MM.1S (cell line): ENCODE results near the gene CRKL.

Source experiments
- DNase-seq: peaks from one replicate; pipeline ENCODE4 v3.0.0-alpha.2; 2015
- H2AFZ ChIP-seq: fragments of 300-600 bp; sonication (generic); 2 replicates; pipeline ENCODE4 v1.6.0; 2016; ENCODE audit warnings: antibody characterized with exemption, low read length
- H3F3A ChIP-seq: fragments of 300-600 bp; sonication (generic); 2 replicates; pipeline ENCODE4 v1.6.1; 2016; ENCODE audit warnings: mild to moderate bottlenecking, antibody characterized with exemption, low read length, moderate library complexity, mixed read lengths; ENCODE audit not compliant: insufficient read depth
- H3K27ac ChIP-seq: fragments of 300-600 bp; sonication (generic); 2 replicates; pipeline ENCODE4 v1.5.1; 2016; ENCODE audit warnings: mild to moderate bottlenecking, low read length
- H3K27me3 ChIP-seq: fragments of 300-600 bp; sonication (generic); replicated peaks from 2 replicates; pipeline ENCODE4 v1.6.0; 2016; ENCODE audit warnings: low read length; ENCODE audit not compliant: insufficient read depth
- H3K36me3 ChIP-seq: fragments of 300-600 bp; sonication (generic); replicated peaks from 2 replicates; pipeline ENCODE4 v1.6.1; 2016; ENCODE audit warnings: mild to moderate bottlenecking, low read length, mixed read lengths; ENCODE audit not compliant: insufficient read depth
- H3K4me1 ChIP-seq: fragments of 300-600 bp; sonication (generic); 2 replicates; pipeline ENCODE4 v1.6.1; 2016; ENCODE audit warnings: low read length, mixed read lengths
- H3K4me2 ChIP-seq: fragments of 300-600 bp; sonication (generic); 2 replicates; pipeline ENCODE4 v1.6.0; 2016; ENCODE audit warnings: low read depth, low read length
- H3K4me3 ChIP-seq: fragments of 300-600 bp; sonication (generic); 2 replicates; pipeline ENCODE4 v1.5.1; 2016; ENCODE audit warnings: low read length, mixed read lengths
- H3K79me2 ChIP-seq: fragments of 300-600 bp; sonication (generic); 2 replicates; pipeline ENCODE4 v1.6.1; 2016; ENCODE audit warnings: mixed run types, low read length, mixed read lengths
- H3K9ac ChIP-seq: fragments of 300-600 bp; sonication (generic); 2 replicates; pipeline ENCODE4 v1.6.1; 2016; ENCODE audit warnings: low read length, mixed read lengths
- H3K9me2 ChIP-seq: fragments of 300-600 bp; sonication (generic); replicated peaks from 2 replicates; pipeline ENCODE4 v1.6.1; 2016; ENCODE audit warnings: mild to moderate bottlenecking, low read length, mixed read lengths; ENCODE audit not compliant: insufficient read depth
- H3K9me3 ChIP-seq: fragments of 300-600 bp; sonication (generic); replicated peaks from 2 replicates; pipeline ENCODE4 v1.6.1; 2016; ENCODE audit warnings: mild to moderate bottlenecking, low read length, mixed read lengths; ENCODE audit not compliant: insufficient read depth
- H4K20me1 ChIP-seq: fragments of 300-600 bp; sonication (generic); 2 replicates; pipeline ENCODE4 v1.6.1; 2016; ENCODE audit warnings: mild to moderate bottlenecking, low read length, moderate library complexity, mixed read lengths; ENCODE audit not compliant: insufficient read depth
- EZH2 ChIP-seq: fragments of 300-600 bp; sonication (generic); optimal IDR thresholded peaks from 2 replicates; pipeline ENCODE3; 2017; ENCODE audit warnings: low read depth, mild to moderate bottlenecking, antibody characterized with exemption, low read length, mixed read lengths
- EZH2phosphoT487 ChIP-seq: fragments of 300-600 bp; sonication (generic); IDR thresholded peaks from 2 replicates; pipeline ENCODE4 v1.6.1; 2018; ENCODE audit warnings: antibody characterized with exemption, low read length
- TF ChIP-seq, protein P1 (sequence below): fragments of 300-600 bp; sonication (generic); IDR thresholded peaks from 2 replicates; pipeline ENCODE4 v1.5.1; 2016; ENCODE audit warnings: antibody characterized with exemption, low read length, mixed read lengths

Gene CRKL

DNA sequence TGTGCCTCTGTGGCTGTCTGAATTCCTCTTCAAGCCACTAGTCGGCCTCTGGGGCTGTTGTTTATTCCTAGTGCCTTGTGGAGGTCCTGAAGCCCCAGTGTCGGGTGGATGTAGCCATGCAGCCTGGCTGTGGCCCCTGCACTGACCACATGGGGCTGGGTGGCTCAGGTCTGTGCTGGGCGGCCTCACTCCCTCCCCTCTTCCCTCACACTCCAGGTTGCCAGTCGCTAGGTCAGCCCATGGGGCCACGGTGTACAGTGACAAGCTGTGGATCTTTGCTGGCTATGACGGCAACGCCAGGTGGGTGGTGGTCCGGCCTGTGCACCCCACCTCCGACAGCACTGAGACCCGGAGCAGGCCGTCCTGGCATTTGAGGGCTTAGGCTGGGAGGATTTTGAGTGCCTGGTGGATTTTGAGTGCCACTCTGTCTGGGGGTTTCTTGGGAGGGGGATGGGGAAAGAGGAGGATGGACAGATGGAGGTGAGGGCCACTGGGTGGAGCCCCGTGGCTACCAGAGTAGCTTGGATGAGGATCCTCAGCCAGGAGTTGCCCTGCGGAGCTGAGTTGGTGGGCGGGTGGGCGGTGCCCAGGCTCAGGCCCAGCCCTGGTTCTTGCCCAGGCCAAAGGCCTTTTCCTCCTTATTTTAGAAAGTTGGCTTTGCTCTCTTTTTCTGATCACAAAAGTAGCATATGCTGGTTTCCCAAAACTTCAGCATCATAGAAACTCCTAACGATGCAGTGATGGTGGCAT lies 71.5 kb downstream of the CRKL start:
- no peak overlapping the region for H2AFZ ChIP-seq
- no peak overlapping the region for H3K4me3 ChIP-seq
- H3K9me3 ChIP-seq: no peaks in the 10 kb centered on the region
- H3K27ac ChIP-seq: no peak overlapping the region
- no peaks in the 10 kb centered on the region for H4K20me1 ChIP-seq
- H3F3A ChIP-seq: no peaks in the 10 kb centered on the region
- no peaks in the 10 kb centered on the region for H3K36me3 ChIP-seq
- DNase-seq: no peak
- TF ChIP-seq EZH2phosphoT487 (no peak), EZH2 (no peak)
- TF ChIP-seq, protein P1, sequence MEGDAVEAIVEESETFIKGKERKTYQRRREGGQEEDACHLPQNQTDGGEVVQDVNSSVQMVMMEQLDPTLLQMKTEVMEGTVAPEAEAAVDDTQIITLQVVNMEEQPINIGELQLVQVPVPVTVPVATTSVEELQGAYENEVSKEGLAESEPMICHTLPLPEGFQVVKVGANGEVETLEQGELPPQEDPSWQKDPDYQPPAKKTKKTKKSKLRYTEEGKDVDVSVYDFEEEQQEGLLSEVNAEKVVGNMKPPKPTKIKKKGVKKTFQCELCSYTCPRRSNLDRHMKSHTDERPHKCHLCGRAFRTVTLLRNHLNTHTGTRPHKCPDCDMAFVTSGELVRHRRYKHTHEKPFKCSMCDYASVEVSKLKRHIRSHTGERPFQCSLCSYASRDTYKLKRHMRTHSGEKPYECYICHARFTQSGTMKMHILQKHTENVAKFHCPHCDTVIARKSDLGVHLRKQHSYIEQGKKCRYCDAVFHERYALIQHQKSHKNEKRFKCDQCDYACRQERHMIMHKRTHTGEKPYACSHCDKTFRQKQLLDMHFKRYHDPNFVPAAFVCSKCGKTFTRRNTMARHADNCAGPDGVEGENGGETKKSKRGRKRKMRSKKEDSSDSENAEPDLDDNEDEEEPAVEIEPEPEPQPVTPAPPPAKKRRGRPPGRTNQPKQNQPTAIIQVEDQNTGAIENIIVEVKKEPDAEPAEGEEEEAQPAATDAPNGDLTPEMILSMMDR: no peak
- no peak overlapping the region for H3K4me2 ChIP-seq
- H3K9ac ChIP-seq: no peak overlapping the region
- no peaks in the 10 kb centered on the region for H3K4me1 ChIP-seq
- no peaks in the 10 kb centered on the region for H3K9me2 ChIP-seq
- peaks cover 6% of the 10 kb centered on the region for H3K79me2 ChIP-seq
- H3K27me3 ChIP-seq: no peaks in the 10 kb centered on the region

DNA sequence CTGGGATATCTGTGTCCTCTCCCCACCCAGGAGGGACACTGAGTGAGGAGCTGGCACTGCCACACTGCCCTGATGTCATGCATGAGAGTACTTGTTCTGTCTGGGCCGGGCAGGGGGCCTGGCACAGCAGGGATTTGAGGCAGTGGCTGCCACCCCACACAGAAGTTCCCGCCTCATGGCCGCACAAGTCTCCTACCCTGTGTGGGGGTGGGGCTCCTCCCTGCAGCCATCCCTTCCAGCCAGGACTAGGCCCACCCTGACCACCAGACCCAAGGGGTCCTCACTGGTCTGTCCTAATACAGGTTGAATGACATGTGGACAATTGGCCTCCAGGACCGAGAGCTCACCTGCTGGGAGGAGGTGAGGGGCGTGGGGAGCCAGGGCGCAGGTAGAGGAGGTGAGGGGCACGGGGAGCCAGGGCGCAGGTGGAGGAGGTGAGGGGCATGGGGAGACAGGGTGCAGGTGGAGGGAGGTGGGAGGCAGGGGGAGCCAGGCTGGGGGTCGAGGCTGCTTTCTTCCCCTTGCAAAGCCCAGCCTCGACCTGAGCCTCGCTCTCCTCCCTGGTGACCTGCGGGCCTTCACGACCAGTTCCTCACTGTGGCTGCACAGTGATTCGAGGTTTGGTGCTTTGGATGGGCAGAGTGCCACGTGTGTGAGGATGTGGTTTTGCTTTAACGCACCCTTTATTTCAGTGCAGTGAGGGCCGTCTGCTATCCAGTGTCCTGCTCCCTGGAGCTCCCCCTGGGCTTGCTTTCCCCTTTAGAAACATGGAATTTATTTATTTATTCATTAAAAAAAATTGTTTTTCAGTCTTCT lies 72.3 kb downstream of the CRKL start:
- no peak overlapping the region for H2AFZ ChIP-seq
- H3K27me3 ChIP-seq: no peaks in the 10 kb centered on the region
- no peaks in the 10 kb centered on the region for H4K20me1 ChIP-seq
- no peak overlapping the region for H3K4me3 ChIP-seq
- no peaks in the 10 kb centered on the region for H3K79me2 ChIP-seq
- DNase-seq: no peak
- no peaks in the 10 kb centered on the region for H3K9me2 ChIP-seq
- TF ChIP-seq EZH2 (no peak), EZH2phosphoT487 (no peak)
- TF ChIP-seq, protein P1: no peak
- no peaks in the 10 kb centered on the region for H3K4me1 ChIP-seq
- H3K9me3 ChIP-seq: no peaks in the 10 kb centered on the region
- H3K9ac ChIP-seq: no peak overlapping the region
- H3K4me2 ChIP-seq: no peak overlapping the region
- no peak overlapping the region for H3K27ac ChIP-seq
- no peaks in the 10 kb centered on the region for H3K36me3 ChIP-seq
- H3F3A ChIP-seq: no peaks in the 10 kb centered on the region

DNA sequence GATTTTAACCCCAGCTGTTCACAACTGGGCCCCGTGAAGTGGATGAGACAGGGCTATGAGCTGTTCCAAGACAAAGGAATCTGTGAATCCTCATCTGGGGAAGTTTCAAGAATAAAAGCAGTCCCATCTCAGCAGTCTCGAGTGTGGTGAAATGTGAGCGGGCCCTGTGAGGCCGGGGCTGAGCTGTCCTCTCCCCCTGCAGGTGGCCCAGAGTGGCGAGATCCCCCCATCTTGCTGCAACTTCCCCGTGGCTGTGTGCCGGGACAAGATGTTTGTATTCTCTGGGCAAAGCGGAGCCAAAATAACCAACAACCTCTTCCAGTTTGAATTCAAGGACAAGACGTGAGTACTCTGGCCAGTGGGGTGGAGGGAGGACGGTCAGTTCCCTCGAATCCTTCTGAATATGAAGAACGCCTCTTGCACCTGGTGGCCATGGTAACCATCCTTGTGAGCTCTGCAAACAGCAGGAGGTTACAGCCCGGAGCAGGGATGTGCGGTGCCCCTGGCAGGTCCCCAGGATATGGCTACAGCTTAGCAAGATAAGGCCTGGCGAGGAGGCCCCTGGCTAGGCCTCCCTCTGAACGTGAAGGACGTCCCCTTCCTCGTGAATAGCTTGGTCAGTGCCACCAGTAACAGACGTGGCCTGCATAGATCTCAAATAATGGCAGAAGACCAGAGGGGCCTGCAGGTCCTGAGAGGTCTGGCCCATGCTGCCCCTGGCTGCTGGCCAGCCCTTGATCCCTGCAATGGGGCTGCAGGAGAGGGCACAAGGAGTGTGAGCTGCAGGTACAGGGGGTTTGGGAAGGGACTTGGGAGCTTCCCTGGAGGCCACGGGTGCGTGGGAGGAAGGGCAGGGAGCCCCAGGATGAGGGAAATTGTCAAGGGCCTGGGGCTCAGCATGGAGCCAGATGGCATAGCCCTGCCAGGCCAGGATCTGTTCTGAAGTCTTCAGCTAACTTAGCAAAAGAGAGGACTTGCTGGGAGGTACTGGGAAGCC lies 73.3 kb downstream of the CRKL start:
- Histone ChIP-seq H3K9me2 (no peaks in the 10 kb centered on the region), H3K27me3 (no peaks in the 10 kb centered on the region), H3K9ac (no peak overlapping the region), H3F3A (no peaks in the 10 kb centered on the region), H3K27ac (no peak overlapping the region), H3K4me3 (no peak overlapping the region), H2AFZ (no peak overlapping the region), H3K4me1 (no peaks in the 10 kb centered on the region), H3K4me2 (no peak overlapping the region), H4K20me1 (no peaks in the 10 kb centered on the region), H3K79me2 (no peaks in the 10 kb centered on the region), H3K36me3 (no peaks in the 10 kb centered on the region), H3K9me3 (no peaks in the 10 kb centered on the region)
- TF ChIP-seq EZH2phosphoT487 (no peak), EZH2 (no peak)
- TF ChIP-seq, protein P1: no peak
- no peak for DNase-seq
